ENCODE data around the gene HAUS1. TPM values are rescaled to one million over a fixed set of nuclear protein-coding genes. Genes with fewer than 3 reads are reported as not detected.

The HAUS1 gene
- total RNA-seq: 10 to 100 TPM; 34.7 to 42.4 (median 37.0) TPM

GRCh38 chr18:46104128-46104911, at the start of gene HAUS1:
Gene HAUS1 (plus strand): TSS chr18:46104385. CDS start chr18:46104412, 27 bp downstream.
- H3K36me3 Mint-ChIP-seq (ENCODE audit: insufficient read depth): peaks cover 12% of the 10 kb centered on the region
- H3K27me3 Mint-ChIP-seq (ENCODE audit: low read depth): no peaks in the 10 kb centered on the region
- peak within 1 kb of the TSS; percentile 98 for H3K4me3 Mint-ChIP-seq
- peaks cover 20% of the 10 kb centered on the region for H3K4me1 Mint-ChIP-seq (ENCODE audit: low read depth)
- no peaks in the 10 kb centered on the region for H3K9me3 Mint-ChIP-seq
- DNase-seq (peak; percentile 82), ATAC-seq (peak; percentile 99)

- H3K4me3 Mint-ChIP-seq: peak overlapping the region; percentile 29
- H3K9me3 Mint-ChIP-seq: no peaks in the 10 kb centered on the region
- no peaks in the 10 kb centered on the region for H3K36me3 Mint-ChIP-seq (ENCODE audit: insufficient read depth)
- H3K4me1 Mint-ChIP-seq (ENCODE audit: low read depth): peaks cover 44% of the 10 kb centered on the region
- peak; percentile 69 to 71 for ATAC-seq
- no peak for DNase-seq
- H3K27me3 Mint-ChIP-seq (ENCODE audit: low read depth): no peaks in the 10 kb centered on the region
Observed at GRCh38 chr18:46054956-46055837, 49.0 kb upstream of the HAUS1 start.

GRCh38 chr18:46055838-46056230, 48.4 kb upstream of the HAUS1 start:
- Mint-ChIP-seq H3K9me3 (no peaks in the 10 kb centered on the region), H3K4me1 (ENCODE audit: low read depth) (peaks cover 44% of the 10 kb centered on the region), H3K27me3 (ENCODE audit: low read depth) (no peaks in the 10 kb centered on the region), H3K4me3 (peak overlapping the region; percentile 29), H3K36me3 (ENCODE audit: insufficient read depth) (no peaks in the 10 kb centered on the region)
- ATAC-seq (peak; percentile 15 to 51), DNase-seq (no peak)

- DNase-seq: no peak
- Mint-ChIP-seq H3K9me3 (no peaks in the 10 kb centered on the region), H3K36me3 (ENCODE audit: insufficient read depth) (no peaks in the 10 kb centered on the region), H3K4me3 (no peak overlapping the region), H3K27me3 (ENCODE audit: low read depth) (no peaks in the 10 kb centered on the region), H3K4me1 (ENCODE audit: low read depth) (peaks cover 14% of the 10 kb centered on the region)
- ATAC-seq: no peak
Observed at GRCh38 chr18:46060359-46060841, 43.8 kb upstream of the HAUS1 start.

GRCh38 chr18:46061387-46061786, 42.8 kb upstream of the HAUS1 start:
- ATAC-seq (no peak), DNase-seq (no peak)
- peaks cover 4% of the 10 kb centered on the region for H3K4me1 Mint-ChIP-seq (ENCODE audit: low read depth)
- H3K9me3 Mint-ChIP-seq: no peaks in the 10 kb centered on the region
- H3K4me3 Mint-ChIP-seq: no peak overlapping the region
- H3K27me3 Mint-ChIP-seq (ENCODE audit: low read depth): no peaks in the 10 kb centered on the region
- H3K36me3 Mint-ChIP-seq (ENCODE audit: insufficient read depth): no peaks in the 10 kb centered on the region

GRCh38 chr18:46061796-46062195, 42.4 kb upstream of the HAUS1 start:
- ATAC-seq: no peak
- Mint-ChIP-seq H3K9me3 (no peaks in the 10 kb centered on the region), H3K36me3 (ENCODE audit: insufficient read depth) (no peaks in the 10 kb centered on the region), H3K4me3 (no peak overlapping the region), H3K27me3 (ENCODE audit: low read depth) (no peaks in the 10 kb centered on the region), H3K4me1 (ENCODE audit: low read depth) (peaks cover 3% of the 10 kb centered on the region)
- no peak for DNase-seq

GRCh38 chr18:46062781-46063180, 41.4 kb upstream of the HAUS1 start:
- Mint-ChIP-seq H3K9me3 (no peaks in the 10 kb centered on the region), H3K4me3 (no peak overlapping the region), H3K27me3 (ENCODE audit: low read depth) (no peaks in the 10 kb centered on the region), H3K36me3 (ENCODE audit: insufficient read depth) (peaks cover 1% of the 10 kb centered on the region), H3K4me1 (ENCODE audit: low read depth) (peaks cover 3% of the 10 kb centered on the region)
- no peak for ATAC-seq
- DNase-seq: no peak

GRCh38 chr18:46067438-46068007, 36.7 kb upstream of the HAUS1 start:
- no peak overlapping the region for H3K4me3 Mint-ChIP-seq
- peaks cover 1% of the 10 kb centered on the region for H3K36me3 Mint-ChIP-seq (ENCODE audit: insufficient read depth)
- no peaks in the 10 kb centered on the region for H3K27me3 Mint-ChIP-seq (ENCODE audit: low read depth)
- DNase-seq (no peak), ATAC-seq (no peak)
- no peaks in the 10 kb centered on the region for H3K9me3 Mint-ChIP-seq
- H3K4me1 Mint-ChIP-seq (ENCODE audit: low read depth): peaks cover 26% of the 10 kb centered on the region

GRCh38 chr18:46068763-46069162, 35.4 kb upstream of the HAUS1 start:
- Mint-ChIP-seq H3K4me1 (ENCODE audit: low read depth) (peaks cover 36% of the 10 kb centered on the region), H3K9me3 (no peaks in the 10 kb centered on the region), H3K36me3 (ENCODE audit: insufficient read depth) (peaks cover 1% of the 10 kb centered on the region), H3K4me3 (peak overlapping the region; percentile 8), H3K27me3 (ENCODE audit: low read depth) (no peaks in the 10 kb centered on the region)
- ATAC-seq (no peak), DNase-seq (no peak)

GRCh38 chr18:46069524-46069923, 34.7 kb upstream of the HAUS1 start:
- H3K36me3 Mint-ChIP-seq (ENCODE audit: insufficient read depth): peaks cover 1% of the 10 kb centered on the region
- H3K9me3 Mint-ChIP-seq: no peaks in the 10 kb centered on the region
- H3K4me3 Mint-ChIP-seq: no peak overlapping the region
- H3K27me3 Mint-ChIP-seq (ENCODE audit: low read depth): no peaks in the 10 kb centered on the region
- peaks cover 37% of the 10 kb centered on the region for H3K4me1 Mint-ChIP-seq (ENCODE audit: low read depth)
- ATAC-seq (no peak), DNase-seq (no peak)

- Mint-ChIP-seq H3K27me3 (ENCODE audit: low read depth) (no peaks in the 10 kb centered on the region), H3K9me3 (no peaks in the 10 kb centered on the region), H3K4me1 (ENCODE audit: low read depth) (peaks cover 37% of the 10 kb centered on the region), H3K4me3 (peak overlapping the region; percentile 83), H3K36me3 (ENCODE audit: insufficient read depth) (peaks cover 1% of the 10 kb centered on the region)
- no peak for DNase-seq
- no peak for ATAC-seq
Observed at GRCh38 chr18:46070232-46070631, 34.0 kb upstream of the HAUS1 start.

GRCh38 chr18:46070815-46071652, 33.2 kb upstream of the HAUS1 start:
- Mint-ChIP-seq H3K4me3 (peak overlapping the region; percentile 83), H3K27me3 (ENCODE audit: low read depth) (no peaks in the 10 kb centered on the region), H3K36me3 (ENCODE audit: insufficient read depth) (peaks cover 1% of the 10 kb centered on the region), H3K9me3 (no peaks in the 10 kb centered on the region), H3K4me1 (ENCODE audit: low read depth) (peaks cover 37% of the 10 kb centered on the region)
- no peak for DNase-seq
- peak; percentile 15 to 17 for ATAC-seq

GRCh38 chr18:46071653-46072375, 32.4 kb upstream of the HAUS1 start, which contains the start of gene PSTPIP2:
Gene PSTPIP2 (minus strand): TSS chr18:46072260. CDS start chr18:46072188, 72 bp downstream.
- Mint-ChIP-seq H3K36me3 (ENCODE audit: insufficient read depth) (peaks cover 1% of the 10 kb centered on the region), H3K9me3 (no peaks in the 10 kb centered on the region), H3K4me1 (ENCODE audit: low read depth) (peaks cover 37% of the 10 kb centered on the region), H3K4me3 (peak within 1 kb of the TSS; percentile 83), H3K27me3 (ENCODE audit: low read depth) (no peaks in the 10 kb centered on the region)
- ATAC-seq: peak; percentile 76 to 77
- peak; percentile 66 for DNase-seq

Measured in activated T-cell treated with anti-CD3 and anti-CD28 coated beads, Interleukin-2, amount 50 U/mL, for 4 hours (primary cell).